ENCODE results near the gene TBC1D14. TPM values are rescaled to one million over a fixed set of nuclear protein-coding genes. Genes with fewer than 3 reads are reported as not detected.

The TBC1D14 gene
- total RNA-seq, 1 donor from 2014 or later, result 36.7 TPM

DNA sequence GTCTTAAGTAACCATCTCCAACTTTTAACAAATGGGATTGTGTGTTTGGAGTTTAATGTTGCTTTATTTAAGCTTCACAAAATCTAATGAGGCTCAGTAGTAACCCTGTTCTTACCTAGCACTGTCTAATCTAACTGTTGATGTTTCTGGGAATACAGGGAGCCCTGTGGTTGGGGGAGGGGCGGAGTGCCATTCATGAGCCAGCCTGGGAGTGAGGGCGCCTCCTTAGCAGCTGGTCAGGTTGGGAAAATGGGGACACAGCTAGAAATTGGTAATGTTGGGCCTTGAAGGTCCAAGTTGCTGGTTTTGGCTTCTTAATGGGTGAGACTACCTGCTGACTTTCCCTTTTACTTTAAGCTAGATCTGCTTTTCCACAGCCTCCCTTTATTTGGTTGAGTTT, 110.7 kb downstream of the TBC1D14 start:
- no peak for DNase-seq (ENCODE audit: low read depth, low spot score)

DNA sequence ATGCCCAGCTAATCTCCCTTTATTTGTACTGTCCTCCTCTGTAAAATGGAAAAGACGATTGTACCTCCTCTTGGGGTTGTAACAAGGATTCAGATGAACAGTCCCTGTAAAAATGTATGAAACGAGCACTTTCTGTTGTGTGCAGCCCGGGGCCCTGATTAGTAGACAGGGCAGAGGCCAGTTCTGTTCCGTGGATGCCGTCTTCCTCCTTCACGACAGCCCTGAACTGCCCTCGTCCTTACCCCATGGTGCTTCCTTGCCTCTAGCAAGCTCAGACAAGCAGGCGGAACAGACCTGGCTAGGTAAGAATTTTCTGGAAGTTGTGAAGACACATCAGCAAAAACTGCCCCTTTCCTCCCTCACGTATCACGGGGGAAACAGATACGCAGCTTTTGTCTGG, 111.2 kb downstream of the TBC1D14 start:
- no peak for DNase-seq (ENCODE audit: low read depth, low spot score)

DNA sequence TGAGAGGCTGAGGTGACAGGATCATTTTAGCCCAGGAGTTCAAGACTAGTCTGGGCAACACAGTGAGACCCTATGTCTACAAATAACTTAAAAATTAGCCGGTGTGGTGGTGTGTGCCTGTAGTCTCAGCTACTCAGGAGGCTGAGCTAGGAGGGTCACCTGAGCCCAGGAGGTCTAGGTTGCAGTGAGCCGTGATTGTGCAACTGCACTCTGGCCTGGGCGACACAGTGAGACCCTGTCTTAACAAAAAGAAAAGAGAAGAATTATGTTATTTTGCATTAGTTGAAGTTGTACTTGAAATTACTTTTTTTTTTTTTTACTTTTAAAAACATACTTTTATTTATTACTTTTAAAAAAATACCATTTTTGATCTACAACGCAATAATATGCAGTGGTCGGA, 111.7 kb downstream of the TBC1D14 start:
- no peak for DNase-seq (ENCODE audit: low read depth, low spot score)

DNA sequence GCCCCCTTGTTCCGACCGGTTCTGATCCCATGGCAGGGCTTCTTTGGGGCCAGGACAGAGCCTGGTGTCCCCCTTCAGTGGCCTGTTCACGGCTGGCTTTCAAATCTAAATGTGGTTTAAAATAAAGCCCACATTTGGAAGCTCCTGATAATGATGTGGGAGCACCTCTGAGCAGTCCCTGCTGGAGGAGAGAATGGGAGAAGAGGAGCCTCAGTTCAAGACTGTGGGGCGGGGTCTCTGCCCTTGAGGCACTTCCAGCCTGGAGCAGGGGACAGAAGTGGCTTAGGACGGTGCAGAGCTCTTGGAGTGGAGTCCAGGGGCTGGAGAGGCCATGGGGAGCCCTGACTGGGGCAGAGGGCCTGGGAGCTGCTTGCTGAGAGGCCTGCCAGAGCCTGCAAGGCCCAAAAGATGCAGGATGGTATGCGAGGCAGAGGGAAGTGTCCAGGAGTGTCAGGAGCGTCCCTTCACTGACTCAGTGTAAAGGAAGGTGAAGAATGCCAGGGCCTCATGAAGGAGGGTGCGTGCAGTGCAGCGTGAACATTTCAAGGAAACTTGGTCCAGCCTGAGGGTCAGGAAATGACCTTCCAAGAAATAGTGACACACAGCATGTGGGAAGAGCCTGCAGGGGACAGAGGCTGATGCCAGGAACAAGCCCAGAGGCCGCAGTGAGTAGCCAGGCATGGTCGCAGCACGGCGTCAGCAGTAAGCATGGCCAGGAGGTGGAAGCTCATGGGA, 112.5 kb downstream of the TBC1D14 start:
- DNase-seq (ENCODE audit: low read depth, low spot score), result no peak

DNA sequence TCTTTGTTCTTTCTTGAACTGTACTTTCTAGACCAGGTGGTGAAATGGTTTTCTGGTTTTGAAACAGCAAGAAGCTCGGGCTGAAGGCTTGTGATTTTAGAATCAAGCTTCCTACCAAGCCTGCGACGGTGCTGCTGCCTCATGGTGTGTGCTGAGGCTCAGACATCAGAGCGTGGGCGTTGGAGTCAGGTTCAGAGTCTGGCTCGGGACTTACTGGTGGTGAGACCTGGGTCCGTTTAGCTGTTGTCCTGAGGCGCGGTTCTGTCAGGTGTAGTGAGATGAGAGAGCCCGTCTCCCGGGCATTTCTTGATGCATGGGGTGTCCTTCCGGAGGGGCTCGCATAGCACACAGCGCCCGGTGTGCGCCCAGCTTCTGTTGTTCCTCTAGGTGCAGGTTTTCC, 113.9 kb downstream of the TBC1D14 start:
- no peak for DNase-seq (ENCODE audit: low read depth, low spot score)

DNA sequence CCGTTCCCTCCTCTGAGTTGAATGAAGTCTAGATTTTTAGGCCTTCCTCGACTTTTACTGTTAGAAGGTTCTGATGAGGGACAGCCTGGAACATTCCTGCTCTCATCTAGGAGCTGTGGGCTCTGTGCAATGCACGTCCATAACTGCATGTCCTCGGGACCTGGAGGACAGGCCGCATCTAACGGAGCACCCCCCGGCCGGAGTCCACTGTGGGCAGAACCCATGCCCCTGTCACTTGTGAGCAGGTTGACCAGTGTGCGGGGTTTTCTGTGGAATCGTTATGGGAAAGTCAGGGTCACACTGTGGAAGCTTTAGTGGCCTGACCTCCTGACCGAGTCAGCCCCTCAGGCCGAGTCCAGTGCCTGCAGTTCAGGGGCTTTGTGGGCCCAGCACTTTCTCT, 114.3 kb downstream of the TBC1D14 start:
- DNase-seq (ENCODE audit: low read depth, low spot score), result no peak

DNA sequence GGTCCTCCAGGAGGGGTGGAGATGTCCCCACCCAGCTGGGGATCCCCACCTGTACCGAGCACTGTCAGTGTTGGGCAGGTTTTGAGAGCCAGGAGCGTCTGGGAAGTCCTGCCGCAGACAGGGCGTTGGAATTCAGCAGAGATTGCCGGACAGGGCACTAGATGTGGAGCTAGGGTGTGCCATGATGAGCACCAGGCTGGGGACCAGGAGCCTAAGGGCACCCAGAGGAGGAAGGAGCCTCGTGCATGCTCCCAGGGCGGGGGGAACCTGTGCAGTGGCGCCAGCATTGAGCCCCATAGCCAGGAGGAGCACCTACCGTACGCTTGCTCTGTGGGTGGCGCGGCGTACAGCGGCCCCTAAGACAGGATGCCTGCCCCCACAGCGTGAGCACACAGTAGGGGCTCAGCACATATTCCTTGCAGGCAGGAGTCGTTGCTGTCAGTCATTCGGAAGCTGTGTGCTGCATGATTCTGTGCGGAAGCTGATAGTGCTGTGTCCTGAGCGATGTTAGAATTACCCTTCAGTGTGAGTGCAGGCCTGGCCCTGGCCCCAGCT, 114.8 kb downstream of the TBC1D14 start:
- DNase-seq (ENCODE audit: low read depth, low spot score), result no peak

DNA sequence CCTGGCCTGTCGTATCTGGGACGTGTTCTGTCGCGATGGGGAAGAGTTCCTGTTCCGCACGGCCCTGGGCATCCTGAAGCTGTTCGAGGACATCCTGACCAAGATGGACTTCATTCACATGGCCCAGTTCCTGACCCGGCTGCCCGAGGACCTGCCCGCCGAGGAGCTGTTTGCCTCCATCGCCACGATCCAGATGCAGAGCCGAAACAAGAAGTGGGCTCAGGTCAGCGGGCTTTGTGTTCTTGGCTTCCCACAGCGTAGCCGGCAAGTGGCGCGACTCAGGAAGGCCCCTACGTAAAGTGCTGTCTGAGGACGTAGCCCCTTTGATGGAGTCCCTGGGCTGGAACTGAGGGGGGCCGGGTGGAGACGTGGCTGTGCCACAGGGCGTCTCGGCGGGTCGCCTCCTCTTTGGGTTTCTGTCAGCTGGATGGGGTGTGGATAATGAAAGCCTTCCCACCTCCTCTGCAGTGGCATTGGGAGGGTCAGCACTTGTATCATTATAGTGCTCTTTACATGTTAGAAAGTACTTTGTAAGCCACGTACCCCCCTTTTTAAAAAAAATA, 115.5 kb downstream of the TBC1D14 start:
- DNase-seq (ENCODE audit: low read depth, low spot score), result no peak

DNA sequence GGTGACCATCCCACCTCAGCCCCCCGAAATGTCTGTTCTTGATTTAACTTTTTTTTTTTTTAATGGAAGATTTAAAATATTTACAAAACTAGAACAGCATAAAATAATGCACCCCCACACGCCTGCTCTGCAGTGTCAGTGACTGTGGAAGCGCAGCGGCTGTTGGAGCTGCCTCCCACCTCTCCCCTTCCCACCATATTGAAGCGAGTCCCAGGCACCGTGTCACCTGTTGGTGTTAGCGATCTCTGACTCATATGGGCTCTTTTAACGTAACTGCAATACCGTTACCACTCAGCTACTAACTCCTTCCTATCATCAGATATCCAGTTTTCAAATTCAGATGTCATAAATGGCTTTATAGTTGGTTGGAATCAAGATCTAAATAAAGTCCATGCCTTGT, 116.5 kb downstream of the TBC1D14 start:
- DNase-seq (ENCODE audit: low read depth, low spot score), result no peak

DNA sequence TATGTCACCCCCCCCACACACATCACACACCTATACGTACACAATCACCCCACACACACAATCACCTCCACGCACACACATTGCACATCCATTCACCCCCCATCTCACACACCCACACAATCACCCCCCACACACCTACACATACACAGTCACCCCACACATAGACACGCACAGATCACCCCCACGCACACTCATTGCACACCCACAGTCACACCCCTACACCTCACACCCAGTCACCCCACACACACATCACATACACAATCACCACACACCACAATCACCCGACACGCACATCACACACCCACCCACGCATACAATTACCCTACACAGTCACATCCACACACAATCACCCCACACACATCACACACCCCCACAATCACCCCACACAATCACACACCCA, 117.7 kb downstream of the TBC1D14 start:
- no peak for DNase-seq (ENCODE audit: low read depth, low spot score)

DNA sequence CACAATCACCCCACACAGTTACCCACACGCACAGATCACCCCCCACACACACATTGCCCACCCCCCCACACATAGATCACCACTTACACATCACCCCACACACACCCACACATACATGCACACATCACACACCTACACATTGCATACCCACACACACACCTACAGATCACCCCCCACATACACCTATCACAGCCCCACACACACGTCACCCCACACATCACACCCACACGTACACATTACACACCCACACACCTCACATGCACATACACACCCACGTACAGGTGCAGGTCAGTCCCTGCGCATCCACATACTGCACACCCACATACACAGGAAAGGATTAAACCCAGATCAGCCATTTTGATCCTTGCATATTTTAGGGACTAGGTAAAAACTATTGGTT, 118.3 kb downstream of the TBC1D14 start:
- DNase-seq (ENCODE audit: low read depth, low spot score), result no peak

DNA sequence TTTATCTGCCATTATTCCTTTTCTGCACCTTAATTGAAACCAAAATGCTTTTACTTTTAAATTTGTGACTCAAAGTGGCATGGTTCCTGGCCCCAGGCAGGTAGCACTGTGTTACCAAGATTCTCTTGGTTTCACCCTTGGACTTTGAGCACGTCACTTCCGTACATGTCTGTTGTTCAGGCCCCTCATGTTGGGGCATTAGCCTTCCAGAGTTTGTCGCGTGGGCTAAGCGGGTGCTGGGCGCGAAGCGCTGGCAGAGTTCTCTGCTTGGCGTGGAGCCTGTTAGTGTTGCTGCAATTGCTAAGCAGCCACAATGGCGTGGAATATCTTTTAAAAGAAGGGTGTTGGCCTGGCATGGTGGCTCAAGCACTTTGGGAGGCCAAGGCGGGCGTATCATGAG, 119.6 kb downstream of the TBC1D14 start:
- no peak for DNase-seq (ENCODE audit: low read depth, low spot score)

DNA sequence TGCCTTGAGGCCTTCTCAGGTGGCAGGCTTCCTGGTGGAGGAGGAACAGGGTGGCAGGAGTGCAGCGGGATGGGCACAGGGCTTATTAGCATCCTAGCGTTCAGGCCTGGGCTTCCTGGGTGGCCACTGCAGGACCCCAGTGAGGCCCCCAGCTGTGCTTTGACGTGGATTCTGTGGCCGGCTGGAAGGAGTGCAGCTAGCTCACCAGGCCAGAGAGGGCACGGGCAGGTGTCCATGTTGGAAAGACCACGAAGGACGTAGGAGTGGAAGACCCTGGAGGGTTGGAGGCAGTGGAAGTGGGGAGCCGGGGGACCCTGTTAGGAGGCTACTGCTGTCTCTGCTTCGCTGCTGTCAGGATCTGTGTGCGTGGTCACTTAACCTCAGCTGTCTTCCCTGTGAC, 120.3 kb downstream of the TBC1D14 start:
- no peak for DNase-seq (ENCODE audit: low read depth, low spot score)

DNA sequence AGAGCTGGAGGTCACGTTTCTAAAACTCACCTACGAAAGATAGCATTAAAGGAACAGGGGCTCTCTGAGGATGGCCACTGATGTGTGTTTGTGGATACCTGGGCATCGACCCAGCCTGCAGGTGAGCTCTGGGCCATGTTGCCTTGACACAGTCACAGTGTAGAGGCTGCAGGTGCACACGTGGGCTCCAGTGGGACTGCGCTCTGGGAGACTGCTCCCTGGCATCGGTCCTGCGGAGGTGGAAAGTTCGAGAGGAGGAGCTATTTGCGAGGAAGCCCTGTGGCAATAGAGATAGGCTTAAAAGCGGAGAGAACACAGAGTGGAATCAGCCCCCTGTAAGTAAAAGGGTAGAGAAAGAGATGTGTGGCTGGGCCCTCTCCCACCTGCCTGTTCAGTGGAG, 121.2 kb downstream of the TBC1D14 start:
- no peak for DNase-seq (ENCODE audit: low read depth, low spot score)

DNA sequence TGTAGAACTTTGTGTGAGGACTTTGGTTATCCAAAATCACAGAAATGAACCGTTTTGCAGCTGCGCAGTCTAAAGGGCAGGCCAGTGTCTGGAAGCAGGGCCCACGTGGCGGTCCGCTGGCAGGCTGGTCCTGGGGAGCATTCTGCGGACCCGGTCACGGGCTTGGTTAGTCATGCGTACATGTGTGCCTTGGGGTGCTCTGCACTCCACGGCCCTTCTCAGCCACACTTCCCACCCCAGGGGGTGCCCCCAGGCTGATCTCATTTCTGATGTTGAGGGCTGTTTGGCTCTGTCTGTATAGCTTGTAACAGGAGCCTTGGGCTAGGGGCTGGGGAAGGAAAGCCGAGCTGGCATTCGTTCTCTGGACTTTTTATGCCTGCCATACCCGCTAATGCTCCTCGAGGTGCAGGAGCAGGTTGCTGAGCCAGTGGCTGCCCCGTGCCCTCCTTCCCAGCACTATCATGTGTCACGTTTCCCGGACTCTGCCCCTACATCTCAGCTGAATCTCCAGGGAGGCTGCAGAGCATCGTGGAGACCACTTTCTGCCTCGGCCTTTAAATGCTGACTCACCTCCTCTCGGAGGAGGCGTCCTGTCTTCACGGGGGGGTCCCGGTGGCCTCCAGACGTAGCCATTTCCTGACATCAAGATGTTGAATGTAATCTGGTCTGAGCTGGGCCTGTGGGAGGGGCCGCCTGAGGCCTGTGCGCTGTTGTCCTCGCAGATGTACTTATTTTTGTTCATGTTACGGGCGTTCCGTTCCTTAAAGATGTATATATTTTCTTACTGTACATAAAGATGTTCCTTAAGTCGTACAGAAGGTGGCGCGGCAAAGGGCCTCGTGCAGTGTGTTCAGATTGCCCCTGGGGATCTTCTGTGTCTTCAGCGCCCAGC, 122.2 kb downstream of the TBC1D14 start:
- DNase-seq (ENCODE audit: low read depth, low spot score), result no peak

DNA sequence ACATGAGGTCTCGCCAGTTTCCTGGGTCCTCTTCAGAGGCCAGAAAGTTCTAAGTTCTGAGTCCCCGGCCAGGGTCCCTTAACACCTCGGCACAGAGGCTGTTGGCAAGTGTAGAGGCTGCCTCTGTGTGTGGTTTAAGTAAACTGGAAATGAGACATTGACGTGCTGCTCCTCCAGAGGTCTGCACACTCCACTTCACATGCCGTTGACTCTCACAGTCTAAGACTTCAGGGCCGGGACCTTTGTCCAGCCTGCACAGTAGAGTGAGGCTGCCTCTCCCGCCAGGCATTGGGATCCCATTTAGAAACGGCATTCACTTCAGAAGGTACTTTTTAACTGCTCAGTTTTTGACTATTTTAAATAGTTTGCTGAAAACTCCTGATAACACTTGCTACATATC, 123.0 kb downstream of the TBC1D14 start:
- no peak for DNase-seq (ENCODE audit: low read depth, low spot score)

DNA sequence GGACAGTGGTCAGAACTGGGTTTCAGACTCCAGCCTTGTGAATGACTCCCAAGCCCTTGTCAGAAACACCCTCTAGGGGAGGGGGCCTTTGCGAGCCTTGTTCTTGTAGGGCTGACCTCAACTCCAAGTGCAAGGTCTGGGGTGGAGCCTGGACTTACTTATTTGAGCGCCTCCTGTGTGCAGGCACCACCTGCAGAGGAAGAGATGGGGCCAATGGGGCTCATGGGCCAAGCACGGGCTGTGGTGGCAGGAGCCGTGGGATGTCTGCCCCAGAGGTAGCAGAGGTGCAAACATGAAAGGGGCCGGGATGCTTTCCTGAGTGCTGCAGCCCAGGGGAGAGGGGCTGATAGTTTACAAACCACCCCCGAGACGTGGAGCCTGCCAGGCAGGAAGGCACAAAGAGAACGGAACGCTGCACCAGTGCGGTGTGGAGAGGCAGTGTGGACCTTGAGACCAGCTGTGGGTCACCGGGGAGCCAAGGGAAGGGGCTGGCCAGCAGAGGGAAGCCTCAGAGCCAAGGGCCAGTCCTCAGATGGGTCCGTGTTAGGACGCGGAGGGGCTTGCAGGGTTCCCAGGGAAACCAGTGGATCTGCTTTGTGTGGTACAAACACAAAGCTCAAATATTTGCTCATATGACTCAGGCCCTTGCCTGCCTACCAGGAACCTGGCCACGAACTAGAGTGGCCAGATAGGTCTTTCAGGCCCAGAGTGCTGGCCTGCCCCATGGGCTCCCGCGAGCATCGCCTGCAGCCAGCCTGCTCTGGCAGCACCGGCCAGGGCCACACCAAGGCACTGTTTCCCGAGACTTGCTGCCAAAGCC, 124.8 kb downstream of the TBC1D14 start:
- DNase-seq (ENCODE audit: low read depth, low spot score), result no peak

DNA sequence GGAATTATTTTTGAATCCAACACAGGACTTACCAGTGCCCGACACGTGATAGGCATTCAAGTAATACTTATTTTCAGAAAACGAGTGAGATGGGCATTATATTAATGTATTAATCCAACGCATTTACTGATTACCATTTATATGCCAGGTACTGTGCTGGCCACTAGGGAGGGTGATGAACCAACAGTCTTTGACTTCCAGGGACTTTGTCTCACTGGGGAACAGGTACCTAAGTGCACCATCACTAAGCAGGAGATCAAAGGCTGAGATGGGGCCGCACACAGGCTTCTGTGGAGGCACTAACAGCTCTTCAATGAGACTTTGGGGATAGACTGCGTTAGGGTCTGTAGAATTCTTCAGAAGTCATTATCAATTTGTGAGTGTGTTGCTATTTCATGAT, 127.8 kb downstream of the TBC1D14 start:
- no peak for DNase-seq (ENCODE audit: low read depth, low spot score)

DNA sequence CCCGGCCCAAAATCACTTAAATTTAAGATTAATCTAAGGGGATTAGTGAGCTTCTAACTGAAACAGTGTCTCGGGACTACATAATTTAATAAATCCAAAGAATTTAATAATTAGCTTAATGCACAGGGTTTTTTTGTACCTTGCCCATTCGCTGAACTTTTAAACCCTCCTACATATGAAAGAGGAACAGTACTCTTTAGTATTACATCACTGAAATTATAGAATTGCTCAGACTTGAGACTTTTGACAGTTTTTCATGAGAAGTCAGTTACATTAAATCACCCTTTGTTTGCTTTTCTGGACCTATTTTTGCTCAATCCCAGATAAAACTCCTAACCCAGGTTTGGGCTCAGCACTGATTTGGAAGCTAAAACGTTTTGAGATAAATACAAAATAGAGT, 131.1 kb downstream of the TBC1D14 start:
- no peak for DNase-seq (ENCODE audit: low read depth, low spot score)

DNA sequence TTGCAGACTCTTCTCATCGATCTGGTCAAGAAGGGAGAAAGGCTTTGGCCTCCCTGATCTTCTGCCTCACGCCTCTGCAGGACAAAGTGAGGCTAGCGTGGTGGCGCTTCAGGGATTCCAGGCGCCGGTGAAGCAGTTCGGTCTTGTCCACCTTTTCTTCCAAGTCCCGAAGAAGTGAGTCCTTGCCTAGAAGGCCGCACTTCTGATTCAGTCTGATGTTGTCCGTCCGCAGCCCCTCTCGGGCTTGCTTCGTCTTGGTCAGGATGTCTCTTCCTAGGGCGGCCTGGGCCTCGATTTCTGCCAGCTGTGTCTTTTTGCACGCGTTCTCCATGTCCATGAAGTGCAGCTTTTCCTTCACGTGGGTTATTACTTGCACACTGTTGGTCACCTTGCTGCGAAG, 131.6 kb downstream of the TBC1D14 start:
- DNase-seq (ENCODE audit: low read depth, low spot score), result no peak

DNA sequence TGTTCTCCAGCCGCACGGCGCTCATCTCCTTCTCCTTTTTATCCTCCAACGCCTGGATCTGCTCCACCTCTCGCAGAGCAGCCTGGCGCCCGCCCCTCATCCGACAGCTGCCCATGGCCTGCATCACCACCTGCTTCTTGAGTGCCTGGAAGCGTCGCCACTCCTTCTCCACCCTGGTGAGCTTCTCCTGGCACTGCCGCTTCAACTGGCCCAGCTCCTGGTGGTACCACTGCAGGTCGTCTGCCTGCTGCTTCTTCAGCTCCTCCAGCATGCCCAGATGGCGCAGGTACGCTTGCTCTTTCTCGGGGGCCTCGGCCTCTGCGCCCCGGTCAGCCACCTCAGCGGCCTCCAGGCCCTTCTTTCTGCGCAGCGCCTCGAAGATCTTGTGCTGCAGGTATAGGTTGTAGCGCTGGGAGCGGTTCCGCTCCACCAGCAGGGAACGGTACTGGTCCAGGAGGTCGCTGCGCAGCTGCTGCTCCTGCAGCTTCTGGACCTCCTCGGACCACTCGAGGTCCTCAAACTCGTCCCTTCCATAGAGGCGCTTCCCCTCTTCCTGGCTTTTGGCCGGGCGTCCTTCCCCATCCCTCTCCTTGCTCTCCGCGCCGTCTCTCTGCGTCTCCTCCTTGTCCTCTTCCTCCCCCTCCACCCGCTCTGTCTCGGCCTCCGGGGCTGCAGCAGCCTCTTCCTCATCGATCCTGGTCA, 132.3 kb downstream of the TBC1D14 start:
- no peak for DNase-seq (ENCODE audit: low read depth, low spot score)
